ENCODE measurements around the gene RHOU.

RHOU gene

DNA sequence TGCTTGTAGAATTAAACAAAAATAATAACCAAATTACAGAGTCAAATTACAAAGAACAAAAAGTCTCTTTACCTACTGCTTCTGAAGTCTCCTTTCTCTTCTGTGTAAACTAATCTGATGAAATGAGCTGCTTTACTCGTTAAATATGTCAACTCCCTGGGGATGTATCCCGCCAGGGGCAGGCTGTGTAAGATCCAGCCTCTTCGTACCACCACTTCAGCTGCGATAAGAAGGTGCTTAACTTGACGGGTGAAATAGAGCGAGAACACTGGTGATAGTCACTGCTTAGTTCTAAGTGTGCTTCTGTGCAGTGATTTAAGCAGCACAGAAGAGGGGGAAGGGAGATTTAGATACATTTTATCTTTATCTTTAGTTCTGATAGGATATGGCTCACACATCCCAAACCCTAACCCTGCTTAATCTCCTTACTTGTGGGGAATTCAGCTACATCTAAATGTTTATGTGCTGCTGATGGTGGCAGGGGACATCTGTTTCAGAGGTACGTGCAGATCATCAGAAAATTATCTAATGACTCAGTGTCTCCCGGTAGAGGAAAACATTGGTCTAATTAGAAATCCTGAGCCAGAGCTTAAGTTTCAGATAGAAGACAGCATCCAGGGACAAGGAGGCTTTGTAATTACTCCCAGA is 46.0 kb downstream of the RHOU start:
- TF ChIP-seq, protein P1, sequence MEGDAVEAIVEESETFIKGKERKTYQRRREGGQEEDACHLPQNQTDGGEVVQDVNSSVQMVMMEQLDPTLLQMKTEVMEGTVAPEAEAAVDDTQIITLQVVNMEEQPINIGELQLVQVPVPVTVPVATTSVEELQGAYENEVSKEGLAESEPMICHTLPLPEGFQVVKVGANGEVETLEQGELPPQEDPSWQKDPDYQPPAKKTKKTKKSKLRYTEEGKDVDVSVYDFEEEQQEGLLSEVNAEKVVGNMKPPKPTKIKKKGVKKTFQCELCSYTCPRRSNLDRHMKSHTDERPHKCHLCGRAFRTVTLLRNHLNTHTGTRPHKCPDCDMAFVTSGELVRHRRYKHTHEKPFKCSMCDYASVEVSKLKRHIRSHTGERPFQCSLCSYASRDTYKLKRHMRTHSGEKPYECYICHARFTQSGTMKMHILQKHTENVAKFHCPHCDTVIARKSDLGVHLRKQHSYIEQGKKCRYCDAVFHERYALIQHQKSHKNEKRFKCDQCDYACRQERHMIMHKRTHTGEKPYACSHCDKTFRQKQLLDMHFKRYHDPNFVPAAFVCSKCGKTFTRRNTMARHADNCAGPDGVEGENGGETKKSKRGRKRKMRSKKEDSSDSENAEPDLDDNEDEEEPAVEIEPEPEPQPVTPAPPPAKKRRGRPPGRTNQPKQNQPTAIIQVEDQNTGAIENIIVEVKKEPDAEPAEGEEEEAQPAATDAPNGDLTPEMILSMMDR (IDR thresholded peaks at IDR 0.05; ENCODE audit: extremely low read depth, missing control alignments): no peak
- no peak for DNase-seq (ENCODE audit: low spot score)

DNA sequence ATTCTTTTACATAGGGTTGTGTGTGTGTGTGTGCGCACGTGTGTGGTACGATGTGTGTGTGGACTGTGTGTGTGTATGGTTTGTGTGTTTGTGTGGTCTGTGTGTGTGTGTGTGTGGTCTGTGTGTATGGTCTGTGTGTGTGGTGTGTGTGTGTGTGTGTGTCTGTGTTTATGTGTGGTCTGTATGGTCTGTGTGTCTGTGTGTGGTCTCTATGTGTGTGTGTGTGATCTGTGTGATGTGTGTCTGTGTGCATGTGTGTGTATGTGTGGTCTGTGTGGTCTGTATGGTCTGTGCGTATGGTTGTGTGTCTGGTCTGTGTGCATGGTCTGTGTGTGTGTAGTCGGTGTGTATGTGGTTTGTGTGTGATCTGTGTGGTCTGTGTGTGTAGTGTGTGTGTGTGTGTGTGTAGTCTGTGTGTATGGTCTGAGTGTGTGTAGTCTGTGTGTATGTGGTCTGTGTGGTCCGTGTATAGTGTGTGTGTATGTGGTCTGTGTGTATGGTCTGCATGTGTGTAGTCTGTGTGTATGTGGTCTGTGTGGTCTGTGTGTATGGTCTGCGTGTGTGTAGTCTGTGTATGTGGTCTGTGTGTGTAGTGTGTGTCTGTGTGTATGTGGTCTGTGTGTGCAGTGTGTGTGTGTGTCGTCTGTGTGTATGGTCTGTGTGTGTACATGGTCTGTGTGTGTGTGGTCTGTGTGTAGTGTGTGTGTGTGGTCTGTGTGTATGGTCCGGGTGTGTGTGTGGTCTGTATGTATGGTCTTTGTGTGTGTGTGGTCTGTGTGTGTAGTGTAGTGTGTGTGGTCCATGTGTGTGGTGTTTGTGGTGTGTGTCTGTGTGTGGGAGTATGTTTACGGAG is 46.8 kb downstream of the RHOU start:
- TF ChIP-seq, protein P1 (IDR thresholded peaks at IDR 0.05; ENCODE audit: extremely low read depth, missing control alignments): no peak
- no peak for DNase-seq (ENCODE audit: low spot score)

DNA sequence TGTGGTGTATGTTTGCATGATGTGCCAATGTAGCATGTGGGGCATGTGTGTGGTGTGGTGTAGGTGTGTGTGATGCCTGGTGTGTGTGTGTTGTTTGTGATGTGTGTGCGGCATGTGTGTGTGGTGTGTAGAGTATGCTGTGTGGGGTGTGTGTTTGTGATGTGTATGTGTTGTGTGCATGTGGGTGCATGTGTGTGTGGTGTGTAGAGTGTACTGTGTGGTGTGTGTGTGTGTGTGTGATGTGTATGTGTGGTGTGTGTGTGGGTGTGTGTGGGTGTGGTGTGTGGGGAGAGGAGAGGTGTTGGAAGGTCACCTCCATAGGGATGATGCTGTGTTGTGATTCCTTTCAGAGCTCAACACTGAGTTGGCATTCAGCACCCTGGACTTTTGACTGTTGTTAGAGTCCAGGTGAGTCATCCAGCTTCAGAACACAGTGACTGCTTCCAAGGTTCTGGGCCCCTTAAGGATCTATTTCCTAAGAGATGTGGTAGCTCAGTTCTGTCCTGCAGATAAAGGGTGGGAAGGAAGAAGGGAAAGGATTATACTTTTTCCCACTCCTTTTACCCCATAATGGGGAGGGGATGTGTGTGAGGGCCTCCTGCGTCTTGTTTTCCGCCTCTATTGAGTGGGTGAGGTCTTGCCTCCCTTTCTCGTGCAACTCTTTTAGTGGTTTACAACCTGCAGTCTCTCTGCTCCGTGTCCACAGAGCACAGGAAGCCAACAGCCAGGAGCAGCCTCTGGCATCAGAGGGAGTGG is 47.6 kb downstream of the RHOU start:
- TF ChIP-seq, protein P1 (IDR thresholded peaks at IDR 0.05; ENCODE audit: extremely low read depth, missing control alignments): no peak
- DNase-seq (ENCODE audit: low spot score): no peak

DNA sequence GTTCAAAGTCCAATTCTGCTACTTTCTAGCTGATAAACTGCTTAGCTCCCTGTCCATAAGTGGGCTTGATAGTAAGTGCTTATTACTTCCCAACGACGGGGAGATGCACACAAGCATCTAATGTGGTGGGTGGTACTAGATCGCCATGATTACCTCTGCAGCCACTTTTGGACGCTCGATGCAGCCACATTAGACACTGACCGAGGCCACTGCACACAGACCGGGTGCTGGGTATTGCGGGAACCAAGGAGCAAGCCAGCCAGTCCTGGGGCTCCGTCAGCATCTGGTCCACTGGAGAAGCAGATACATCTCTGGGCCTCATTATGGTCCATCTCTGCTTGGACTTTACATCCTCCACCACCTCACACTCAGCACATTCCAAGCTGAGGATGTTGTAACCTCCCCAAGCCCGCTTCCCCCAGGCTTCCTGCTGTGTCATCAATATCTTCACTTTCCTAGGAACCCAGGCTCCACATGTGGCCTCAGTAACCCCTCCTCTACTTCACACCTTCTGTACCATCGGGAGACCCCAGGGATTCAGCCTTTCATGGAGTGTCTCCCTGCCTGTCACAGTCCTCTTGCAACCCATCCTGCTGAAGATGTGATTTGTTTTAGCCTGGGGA is 48.2 kb downstream of the RHOU start:
- DNase-seq (ENCODE audit: low spot score): no peak
- TF ChIP-seq, protein P1 (IDR thresholded peaks at IDR 0.05; ENCODE audit: extremely low read depth, missing control alignments): no peak

DNA sequence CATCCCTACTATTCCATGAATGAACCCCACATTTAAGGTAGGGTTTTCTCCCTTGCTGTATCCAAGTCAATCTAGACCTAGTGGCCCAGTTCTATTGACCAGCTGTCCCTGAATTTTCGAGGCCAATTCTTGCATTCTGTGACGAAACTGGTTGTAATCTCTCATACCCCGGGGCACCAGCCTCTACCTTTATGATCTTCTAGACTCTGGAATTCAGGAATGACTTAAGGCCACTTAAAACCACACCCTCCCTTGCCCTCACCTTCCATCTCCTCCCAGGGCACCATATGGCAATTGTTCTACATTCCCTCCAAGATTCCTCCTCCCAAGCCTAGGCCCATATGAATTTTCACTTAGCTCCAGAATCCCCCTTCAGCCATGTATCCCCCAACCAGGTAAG is 48.9 kb downstream of the RHOU start:
- DNase-seq (ENCODE audit: low spot score): no peak
- TF ChIP-seq, protein P1 (IDR thresholded peaks at IDR 0.05; ENCODE audit: extremely low read depth, missing control alignments): no peak

DNA sequence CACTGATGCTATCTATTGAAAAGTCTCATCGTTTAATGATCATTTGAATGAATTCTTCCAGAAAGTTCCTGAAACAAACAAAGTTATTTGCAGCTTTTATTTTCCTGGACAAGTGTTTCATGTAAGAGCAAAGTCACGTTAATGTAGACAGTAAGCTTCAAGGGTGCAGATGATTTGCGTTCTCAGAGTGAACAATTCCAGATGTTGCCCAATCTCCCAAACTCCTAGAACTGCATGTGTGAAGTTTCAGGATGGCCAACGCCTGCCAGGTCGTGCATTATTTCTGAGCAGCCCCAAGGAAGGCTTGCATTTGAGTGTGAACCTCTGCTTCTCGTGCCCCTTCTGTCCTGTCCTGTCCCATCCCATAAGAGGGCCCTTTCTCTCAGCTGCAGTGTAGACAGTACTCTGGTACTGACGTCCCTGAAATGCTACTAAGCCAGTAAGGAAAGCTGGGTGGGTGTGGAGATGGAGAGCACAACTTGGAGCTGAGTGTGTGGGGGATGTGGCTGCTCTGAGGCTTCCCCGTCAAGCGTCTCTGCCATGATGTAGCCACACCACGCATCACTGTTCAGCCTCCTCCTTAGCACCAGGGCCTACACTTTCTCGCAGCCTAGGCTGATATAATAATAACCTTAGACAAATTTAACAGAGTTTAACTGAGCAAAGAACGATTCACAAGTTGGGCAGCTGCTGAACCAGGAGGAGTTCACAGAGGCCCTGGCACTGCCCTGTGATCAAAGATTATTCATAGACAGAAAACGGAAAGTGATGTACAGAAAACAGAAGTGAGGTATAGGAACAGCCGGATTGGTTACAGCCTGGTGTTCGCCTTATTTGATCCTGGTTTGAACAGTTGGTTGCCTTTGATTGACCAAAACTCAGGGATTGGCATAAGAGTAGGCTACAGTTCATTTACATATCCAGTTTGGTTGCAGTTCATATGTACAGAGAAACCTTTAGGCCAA is 50.4 kb downstream of the RHOU start:
- DNase-seq (ENCODE audit: low spot score): no peak
- TF ChIP-seq, protein P1 (IDR thresholded peaks at IDR 0.05; ENCODE audit: extremely low read depth, missing control alignments): no peak
